HPDE6-E6E7 (cell line): ENCODE results near the gene RPN1.

ENCODE experiments used
- DNase-seq: peaks from one replicate; pipeline ENCODE4 v3.0.0; 2011; ENCODE audit warnings: missing footprints; ENCODE audit errors: extremely low spot score

The RPN1 gene

DNA sequence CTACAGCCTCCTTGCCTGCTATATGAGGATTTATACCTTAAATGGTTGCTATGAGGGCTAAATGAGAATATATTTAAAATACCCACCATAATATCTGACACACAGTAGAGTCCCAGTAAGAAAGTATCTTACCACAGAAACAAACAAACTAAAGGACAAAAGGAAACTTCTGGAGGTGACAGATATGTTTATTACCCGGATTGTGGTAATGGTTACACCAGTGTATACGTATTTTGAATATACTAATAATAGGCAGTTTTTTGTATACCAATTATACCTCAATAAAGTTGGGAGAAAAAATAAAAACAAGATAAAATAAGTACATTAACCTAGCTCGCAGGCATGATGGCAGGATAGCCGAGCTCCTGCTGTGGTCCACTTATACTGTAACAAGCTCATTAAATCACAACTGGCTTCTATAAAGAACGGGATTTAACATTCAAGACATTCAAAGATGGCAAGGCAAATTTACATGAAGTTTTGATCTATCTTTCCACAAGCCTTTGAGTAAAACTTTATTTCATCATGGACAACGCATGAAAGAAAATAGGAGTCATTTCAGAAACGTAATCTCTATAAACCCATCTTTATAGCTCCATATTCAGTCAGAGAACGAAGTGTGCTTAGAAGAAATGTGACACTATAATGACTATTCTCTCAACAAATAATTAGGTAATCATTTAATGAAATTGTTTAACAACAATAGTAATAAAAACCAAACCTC is 1.5 kb downstream of the RPN1 start:
- DNase-seq, result no peak

DNA sequence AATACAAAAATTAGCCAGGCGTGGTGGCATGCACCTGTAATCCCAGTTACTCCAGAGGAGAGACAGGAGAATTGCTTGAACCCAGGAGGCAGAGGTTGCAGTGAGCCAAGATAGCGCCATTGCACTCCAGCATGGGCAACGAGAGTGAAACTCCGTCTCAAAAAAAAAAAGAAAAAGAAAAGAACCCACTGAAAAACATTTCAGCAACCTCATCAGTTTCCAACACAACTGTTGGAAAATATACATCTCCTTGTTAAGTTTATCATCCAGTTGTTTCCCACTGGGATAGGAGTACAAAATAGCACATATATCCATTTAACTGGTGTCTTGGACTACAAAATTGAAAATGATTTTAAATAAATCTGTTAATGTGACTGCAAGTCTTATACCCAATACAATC is 2.2 kb downstream of the RPN1 start:
- DNase-seq, result no peak

DNA sequence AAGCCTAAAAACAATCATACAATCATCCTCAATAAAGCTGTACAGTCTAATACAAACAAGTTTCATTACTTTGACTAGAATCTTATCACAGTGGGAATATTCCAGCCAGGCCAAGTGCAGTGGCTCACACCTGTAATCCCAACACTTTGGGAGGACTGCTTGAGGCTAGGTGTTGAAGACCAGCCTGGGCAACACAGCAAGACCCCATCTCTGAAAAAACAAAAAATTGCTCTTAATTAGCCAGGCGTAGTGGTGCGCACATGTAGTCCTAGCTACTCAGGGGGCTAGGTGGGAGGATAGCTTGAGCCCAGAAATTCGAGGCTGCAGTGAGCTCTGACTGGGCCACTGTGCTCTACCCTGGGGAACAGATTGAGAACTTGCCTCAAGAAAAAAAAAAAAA is 3.3 kb downstream of the RPN1 start:
- DNase-seq, result no peak

DNA sequence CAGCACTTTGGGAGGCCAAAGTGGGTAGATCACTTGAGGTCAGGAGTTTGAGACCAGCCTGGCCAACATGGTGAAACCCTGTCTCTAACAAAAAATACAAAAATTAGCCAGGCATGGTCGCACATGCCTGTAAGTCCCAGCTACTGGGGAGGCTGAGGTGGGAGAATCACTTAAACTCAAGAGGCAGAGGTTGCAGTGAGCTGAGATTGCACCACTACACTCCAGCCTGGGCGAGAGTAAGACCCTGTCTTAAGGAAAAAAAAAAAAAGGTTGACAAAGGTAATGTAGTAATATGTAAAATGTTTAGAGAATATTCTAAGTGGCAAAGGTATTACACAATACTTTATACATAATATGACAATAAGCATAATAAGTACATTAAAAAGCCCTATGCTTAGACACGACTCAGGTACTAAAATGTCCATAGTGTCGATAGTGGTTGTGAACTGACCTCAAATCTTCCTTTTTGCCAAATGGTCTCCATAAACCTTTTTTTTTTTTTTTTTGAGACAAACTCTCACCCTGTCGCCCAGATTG is 16.5 kb downstream of the RPN1 start:
- no peak for DNase-seq

DNA sequence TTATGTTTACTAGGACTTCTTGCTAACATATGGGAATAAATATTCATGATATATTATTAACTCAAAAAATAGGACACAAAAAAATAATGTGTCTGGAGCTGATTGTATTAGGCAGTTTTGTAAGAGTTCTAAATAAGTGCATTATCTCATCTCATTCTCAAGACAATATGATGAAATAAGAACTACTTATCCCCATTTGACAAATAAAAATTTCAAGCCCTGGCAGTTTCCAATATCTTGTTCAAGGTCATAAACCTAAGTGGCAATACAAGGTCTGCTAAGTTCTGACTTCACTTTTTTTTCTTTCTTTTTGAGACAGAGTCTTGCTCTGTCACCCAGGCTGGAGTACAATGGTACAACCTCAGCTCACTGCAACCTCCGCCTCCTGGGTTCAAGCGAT is 18.3 kb downstream of the RPN1 start:
- no peak for DNase-seq

DNA sequence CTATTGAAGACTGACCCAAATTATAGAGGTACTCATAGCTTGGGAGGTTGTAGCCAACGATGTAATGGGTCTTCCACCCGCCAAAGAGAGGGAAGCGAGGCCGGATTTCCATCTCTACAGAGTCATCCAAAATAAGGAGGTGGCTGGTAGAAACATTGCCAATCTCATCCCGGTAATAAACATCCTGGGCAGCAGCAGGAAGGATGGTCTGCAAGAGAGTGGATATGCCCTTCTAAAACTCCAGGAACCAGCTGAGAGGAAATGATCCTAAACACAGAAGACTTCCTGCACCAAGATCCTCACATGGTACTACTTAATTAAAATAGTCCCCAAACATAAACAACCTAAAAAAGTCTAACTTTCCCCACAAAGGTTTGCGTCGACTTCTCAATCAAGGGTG is 20.7 kb downstream of the RPN1 start:
- no peak for DNase-seq

DNA sequence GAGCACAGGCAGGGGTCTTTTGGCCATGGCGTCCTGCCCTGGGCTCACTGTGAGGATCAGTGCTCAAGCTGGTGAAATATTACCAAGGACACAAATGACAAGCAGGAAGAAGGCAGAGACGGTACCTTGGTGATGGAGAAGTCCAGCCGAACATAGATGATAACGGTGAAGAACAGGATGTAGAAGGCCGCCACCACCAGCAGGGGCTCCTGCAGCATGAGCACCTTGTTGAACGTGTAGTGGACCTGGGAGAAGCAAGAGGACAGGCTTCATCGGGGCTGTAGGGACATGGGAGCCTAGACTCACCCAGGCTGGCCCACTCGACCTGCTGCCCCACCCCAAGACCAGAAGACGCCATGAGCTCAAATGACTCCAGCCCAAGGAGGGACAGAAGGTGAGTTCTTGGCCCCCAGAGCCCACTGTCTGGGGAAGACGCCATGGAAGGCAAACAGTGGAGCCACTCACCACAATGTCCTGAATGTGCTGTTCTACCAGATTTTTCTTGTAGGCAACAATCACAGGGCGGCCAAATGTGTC is 25.1 kb downstream of the RPN1 start:
- DNase-seq, result no peak

DNA sequence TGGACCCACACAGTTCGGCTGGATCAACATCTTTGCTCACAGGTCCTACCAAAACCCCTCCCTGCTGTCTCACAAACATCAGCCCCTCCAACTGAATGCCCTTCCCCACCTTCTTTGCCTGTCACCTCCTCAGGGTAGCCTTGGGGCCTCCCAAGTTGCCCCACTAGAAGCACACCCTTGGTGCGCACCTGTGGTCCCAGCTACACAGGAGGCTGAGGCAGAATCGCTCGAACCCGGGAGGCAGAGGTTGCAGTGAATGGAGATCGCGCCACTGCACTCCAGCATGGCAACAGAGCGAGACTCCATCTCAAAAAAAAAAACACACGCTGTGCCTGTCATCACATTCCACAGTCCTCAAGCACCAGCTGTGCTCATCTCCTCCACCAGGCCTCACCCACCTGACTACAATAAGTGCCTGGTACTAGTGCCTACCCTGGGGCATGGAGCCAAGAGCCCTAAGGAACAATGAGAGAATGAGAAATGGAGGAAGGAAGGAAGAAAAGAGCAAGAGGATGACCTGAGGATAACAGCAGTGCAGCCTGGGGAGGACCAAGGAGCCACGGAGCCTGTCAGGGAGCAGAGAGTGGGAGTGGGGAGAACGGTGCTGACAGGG is 26.0 kb downstream of the RPN1 start:
- no peak for DNase-seq

DNA sequence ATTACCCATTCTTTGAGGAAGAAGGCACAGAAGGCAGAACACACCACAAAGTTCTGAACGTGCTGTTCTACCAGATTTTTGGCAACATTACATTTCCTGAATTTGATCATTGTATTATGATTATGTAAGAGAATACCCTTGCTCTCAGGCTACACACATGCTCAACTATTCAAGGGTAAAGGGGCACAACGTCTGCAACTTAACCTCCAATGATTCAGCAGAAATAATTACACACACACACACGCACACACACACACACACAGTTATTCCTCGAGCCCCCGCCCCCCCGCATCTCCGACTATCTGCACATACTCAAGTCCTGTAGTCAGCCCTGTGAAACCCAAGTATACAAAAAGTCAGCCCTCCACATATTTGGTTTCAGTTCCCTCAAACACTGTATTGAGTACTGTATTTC is 26.8 kb downstream of the RPN1 start:
- DNase-seq, result no peak

DNA sequence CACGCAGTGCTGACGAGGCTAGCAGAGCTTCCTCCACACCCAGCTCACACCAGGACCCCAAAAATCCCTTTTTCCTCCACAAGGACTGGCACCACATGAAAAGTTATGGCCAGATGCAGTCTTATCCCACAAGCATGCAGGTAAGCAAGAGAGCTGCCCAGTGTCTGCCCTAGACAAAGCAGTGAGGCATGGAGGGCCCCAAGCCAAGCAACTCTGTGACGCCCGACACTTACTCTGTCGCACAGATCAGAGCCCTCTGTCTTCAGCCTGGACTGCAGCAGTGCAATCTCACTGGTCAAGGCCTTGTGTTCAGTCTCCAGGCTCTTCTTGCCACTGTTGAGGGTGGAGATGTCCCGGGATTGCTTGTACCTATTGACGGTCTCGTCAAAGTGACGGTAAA is 28.7 kb downstream of the RPN1 start:
- DNase-seq, result no peak

DNA sequence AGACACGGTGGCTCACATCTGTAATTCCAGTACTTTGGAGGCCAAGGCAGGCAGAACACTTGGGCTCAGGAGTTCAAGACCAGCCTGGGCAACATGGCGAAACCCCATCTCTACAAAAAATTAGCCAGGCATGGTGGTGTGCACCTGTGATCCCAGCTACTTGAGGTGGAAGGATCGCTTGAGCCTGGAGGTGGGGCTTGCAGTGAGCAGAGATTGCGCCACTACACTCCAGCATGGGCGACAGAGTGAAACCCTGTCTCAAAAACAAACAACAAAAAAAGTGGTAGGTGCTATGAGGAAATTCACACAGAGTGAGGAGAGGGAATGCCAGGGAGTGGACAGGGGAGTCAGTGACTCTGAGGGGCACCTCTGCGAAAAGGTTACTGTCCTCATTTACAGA is 29.4 kb downstream of the RPN1 start:
- no peak for DNase-seq

DNA sequence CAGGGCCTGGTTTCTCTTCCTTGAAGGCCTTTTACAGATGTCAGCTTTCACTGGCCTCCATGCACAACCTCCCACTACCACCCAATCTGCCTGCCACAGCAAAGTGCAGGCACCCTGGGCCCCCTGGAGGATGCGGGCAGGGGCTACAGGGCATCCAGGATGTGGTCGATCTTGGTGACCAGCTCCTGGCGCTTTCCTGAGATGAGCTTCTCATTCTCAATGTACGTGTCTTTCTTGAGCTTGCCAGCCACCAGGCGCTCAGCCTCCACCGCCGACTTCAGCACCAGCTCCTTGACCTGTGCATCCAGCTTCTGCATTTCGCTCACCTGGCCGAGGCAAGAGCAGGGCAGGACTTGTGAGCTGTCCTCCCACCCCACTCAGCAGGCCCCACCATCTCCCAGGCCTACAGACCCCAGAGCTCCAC is 30.3 kb downstream of the RPN1 start:
- DNase-seq, result no peak

DNA sequence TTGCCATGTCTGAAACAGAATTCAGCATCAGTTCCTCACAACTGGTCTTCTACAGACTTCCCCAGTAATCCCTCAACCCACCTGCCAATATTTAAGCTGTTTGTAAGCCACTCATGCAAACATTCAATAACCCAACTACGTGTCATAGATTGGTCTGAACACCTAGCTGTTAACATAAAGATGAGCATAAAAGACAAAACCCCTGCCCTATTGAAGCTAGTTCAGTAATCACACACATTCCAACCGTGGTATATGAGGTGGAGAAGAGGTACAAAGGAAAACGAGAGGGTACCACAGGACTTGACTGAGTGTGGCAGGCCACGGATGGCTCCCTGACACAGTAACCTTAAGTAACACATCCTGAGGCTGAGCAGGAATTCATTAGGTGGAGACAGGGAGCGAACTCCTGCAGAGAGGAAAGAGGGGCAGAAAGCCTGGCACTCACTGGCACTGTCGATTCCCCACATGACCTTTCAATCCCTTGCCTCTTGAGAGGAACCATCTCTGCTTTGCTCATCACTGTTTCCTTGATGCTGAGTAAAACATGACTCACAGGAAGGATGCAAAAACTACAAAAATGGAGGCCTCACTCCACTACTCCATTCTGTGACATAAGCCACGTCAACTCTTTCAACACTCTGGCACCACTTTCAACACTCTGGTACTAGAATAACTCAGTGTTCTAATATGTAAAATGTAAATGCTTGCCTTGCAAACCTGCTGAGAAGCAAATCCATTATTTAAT is 31.3 kb downstream of the RPN1 start:
- peak; percentile 59 for DNase-seq

DNA sequence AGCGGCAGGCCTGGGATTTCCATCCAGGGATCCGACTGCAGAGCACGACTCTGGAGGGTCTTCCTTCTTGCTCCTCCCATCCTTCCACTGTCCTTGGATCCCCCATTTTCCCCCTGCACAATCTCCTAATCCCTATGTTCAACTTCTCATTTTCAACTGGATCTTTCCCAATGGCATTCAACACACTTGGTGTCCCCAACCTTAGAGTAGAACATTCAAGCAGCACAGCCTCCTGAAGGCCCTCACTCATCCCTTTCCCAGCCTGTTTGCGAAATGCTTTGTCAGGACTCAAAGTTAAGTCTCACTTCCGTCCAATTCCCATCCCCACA is 32.3 kb downstream of the RPN1 start:
- no peak for DNase-seq

DNA sequence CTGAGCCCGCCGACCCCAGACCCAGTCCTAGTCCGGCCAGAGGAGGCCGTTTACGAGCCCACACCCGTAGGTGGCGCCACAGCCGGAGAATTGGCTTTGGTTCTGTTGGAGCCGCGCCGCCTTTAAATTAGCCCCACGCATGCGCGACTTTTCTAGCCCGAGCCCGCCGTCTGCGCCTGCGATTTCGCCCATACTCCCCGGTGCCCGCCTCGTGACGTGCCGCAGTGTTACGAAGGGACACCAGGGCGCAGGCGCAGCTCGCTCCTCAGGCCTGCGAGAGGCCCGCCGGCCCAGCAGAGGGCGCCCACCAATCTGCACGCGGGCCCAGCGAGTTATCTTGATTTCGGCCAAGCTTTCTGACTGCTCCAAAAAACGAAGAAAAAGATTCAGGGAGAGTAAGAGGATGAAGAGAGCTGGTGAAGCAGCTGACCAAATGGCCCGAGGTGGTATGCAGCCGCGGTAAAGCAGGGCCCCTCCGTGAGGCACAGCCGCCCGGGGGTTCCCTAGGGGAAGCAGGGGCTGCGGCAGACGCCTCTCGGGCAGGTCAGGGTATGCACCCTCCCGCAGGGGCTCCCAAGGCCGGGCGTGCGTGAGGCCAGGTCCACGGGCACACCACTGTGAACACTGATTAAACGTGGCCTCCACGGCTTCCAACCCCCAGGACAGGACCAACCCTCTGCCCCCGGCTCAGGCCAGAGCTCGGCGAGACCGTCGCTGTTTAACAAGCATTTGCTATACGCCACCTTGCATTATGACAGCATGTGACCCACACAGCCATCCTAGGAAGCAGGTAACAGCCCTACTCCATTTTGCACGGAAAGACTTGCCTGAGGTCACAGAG is 32.8 kb downstream of the RPN1 start:
- peak; percentile 99 for DNase-seq

DNA sequence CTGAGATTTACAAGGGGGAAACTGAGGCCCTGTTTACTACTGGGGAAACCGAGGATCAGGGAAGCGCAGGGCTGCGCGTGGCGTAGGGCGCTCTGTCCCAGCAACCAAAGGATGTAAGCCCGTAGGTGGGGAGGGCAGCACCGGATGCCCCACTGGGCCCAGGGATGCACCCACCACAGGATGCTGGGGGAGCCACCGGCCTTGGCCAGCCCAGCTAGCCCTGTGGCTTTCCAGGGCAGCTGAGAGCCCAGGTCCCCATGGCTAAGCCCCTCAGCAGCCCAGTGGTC is 33.4 kb downstream of the RPN1 start:
- DNase-seq, result no peak

DNA sequence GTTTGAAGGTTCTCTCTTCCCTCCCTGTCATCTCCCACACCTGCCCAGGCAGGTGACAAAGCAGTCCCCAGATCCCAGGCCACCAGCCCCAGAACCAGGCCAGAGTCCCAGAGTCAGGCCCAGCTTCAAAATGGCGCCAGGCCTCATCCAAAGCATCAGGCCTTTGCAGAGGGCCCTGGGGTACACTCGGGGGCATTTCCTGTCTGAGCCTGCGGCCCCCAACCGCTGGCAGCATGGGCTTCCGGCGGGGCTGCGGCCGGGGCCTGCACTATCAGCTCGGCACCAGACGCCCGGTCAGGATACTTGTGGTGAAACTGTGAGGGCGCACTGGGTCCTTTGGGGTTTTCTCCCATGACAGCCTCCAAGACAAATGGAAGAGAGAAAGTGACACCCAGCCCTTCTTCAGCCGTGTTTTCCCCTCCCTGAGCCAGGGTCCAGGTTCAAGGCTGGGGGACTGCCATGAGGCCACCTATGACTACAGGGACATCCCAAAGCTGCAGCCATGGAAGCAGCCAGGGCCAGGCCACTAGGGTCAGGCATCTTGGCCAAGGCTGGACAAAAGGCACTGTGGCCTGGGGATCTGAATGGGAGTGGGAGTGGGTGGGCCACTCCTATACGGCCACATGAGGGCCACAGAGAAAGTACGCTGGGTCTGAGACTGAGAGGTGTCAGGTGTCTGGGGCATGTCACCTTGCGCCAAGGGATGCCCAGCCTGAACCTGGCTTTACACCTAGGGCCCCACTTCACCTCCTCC is 33.9 kb downstream of the RPN1 start:
- DNase-seq, result no peak

DNA sequence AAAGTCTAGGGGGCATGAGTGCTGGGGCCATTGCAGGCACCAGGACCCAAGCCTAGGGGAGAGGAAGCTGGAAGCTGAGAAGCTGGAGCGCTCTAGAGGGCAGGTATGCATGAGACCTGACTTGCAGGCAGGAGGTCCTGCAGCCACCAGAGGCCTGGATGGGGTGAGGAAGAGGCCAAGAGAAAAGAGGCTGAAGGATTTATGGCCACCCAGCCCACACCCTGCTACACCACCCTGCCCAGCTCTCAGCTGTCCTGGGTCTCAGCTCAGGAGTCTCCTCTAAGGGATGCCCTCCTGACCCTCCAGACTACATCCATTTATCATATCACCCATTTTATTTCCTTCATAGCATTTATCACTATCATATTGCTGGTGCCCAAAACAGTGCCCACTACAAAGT is 36.5 kb downstream of the RPN1 start:
- no peak for DNase-seq

DNA sequence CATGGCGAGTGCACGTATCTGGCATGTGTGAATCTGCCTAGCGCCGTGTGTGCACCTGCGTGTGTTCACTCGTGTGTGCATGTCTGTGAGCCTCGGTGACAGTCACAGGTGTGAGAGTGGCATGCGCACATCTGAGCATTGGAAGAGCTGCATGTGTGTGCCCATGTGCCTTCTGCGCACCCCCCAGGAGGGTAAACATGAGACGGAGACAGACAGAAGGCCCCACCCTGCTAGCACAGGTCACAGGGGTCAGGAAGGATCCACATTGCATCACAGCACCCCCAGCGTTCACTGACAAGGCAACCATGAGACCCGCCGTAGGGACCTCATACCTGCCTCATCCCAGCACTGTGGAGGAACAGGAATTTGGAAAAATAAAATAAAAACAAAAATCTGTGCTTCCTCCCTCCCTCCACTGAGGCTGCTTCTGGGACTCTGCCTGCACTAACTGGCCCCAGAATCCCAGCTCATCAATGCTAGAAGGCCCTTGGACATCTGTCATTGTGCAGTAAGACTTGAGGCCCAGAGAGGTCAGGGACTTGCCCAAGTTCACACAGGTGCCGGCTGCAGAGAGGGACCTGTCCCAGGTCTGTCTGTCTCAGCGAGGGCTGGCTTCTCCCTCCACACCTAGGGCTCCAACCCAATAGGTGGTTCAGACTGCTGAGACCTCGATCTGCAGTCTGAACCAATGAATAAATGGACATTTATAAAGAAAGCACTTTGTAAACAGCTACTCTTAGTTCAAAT is 37.4 kb downstream of the RPN1 start:
- no peak for DNase-seq

DNA sequence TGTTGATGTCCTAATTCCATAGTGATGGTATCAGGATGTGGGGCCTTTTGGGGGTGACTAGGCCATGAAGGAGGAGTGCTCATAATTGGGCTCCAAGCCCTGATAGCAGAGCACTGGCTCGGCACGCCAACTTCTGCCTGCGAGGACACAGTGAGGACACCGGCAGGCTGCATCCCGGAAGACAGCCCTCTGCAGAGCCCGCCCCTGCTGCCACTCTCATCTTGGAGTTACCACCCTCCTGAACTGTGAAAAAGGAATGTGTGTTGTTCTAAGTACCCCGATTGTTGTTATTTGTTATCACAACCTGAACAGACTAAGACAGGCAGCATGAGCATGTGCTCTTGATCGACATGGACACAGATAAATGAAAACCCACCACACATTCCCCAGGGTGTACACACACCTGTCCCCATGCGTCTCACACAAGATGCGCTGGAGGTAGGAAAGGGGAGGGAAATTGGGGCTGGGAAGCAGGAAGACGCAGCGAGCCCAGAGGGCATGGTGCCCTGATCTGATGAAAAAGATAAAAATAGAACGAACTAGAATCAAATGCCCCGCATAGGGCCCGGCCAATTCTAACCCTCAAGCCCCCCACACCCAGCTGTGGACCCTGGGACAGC is 40.1 kb downstream of the RPN1 start:
- no peak for DNase-seq
